ENCODE measurements around the gene PDCL2. TPM values are rescaled to one million over a fixed set of nuclear protein-coding genes. Genes with fewer than 3 reads are reported as not detected.
"Not testable (repeated sequence)": the region's sequence is repeated elsewhere in the genome, so short reads cannot be mapped to it uniquely, and the experiment has no call there.

PDCL2 gene
- total RNA-seq, 4 donors from 2014 or later: not detected

DNA sequence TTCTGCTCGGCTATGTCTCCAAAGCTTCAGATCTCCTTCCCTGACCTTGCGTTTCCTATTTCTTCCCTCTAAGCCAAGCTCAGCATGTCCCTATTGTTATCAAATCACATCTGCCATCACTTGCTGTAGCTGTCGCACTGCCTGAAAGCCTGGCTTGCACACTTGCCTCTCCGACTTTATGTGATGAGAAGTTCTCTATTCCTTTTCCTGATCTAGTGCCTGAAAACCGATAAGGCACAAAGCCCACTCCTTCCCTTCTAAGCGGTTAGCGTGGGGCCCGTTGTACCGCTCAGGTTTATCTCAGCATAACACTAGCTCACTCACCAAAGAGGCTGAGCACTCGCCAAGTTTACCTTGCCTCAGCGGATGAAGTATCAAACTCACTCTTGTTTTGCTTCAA is 43.2 kb upstream of the PDCL2 start:
- no peak for DNase-seq
- Histone ChIP-seq H3K36me3 (no peaks in the 10 kb centered on the region), H3K27ac (no peak overlapping the region), H3K4me1 (peaks cover 0 to 4% of the 10 kb centered on the region in 2 donors), H3K4me3 (no peak overlapping the region), H3K9me3 (no peaks in the 10 kb centered on the region), H3K27me3 (peaks cover 27 to 52% (median 43%) of the 10 kb centered on the region in 3 donors)
- intact Hi-C loops (cut with DNase I; ENCODE audit: low total_unique reads) (no loop called here), in situ Hi-C loops (cut with MboI; ENCODE audit: low sequenced_read_pairs in 4 of 4) (no loop called here)
- no peak for ATAC-seq
- TF ChIP-seq, protein P1, sequence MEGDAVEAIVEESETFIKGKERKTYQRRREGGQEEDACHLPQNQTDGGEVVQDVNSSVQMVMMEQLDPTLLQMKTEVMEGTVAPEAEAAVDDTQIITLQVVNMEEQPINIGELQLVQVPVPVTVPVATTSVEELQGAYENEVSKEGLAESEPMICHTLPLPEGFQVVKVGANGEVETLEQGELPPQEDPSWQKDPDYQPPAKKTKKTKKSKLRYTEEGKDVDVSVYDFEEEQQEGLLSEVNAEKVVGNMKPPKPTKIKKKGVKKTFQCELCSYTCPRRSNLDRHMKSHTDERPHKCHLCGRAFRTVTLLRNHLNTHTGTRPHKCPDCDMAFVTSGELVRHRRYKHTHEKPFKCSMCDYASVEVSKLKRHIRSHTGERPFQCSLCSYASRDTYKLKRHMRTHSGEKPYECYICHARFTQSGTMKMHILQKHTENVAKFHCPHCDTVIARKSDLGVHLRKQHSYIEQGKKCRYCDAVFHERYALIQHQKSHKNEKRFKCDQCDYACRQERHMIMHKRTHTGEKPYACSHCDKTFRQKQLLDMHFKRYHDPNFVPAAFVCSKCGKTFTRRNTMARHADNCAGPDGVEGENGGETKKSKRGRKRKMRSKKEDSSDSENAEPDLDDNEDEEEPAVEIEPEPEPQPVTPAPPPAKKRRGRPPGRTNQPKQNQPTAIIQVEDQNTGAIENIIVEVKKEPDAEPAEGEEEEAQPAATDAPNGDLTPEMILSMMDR (IDR thresholded peaks at IDR 0.05 in 4 of 5, conservative IDR thresholded peaks at IDR 0.05 in 1 of 5): no peak
- no peak for TF ChIP-seq POLR2A (IDR thresholded peaks at IDR 0.05)

DNA sequence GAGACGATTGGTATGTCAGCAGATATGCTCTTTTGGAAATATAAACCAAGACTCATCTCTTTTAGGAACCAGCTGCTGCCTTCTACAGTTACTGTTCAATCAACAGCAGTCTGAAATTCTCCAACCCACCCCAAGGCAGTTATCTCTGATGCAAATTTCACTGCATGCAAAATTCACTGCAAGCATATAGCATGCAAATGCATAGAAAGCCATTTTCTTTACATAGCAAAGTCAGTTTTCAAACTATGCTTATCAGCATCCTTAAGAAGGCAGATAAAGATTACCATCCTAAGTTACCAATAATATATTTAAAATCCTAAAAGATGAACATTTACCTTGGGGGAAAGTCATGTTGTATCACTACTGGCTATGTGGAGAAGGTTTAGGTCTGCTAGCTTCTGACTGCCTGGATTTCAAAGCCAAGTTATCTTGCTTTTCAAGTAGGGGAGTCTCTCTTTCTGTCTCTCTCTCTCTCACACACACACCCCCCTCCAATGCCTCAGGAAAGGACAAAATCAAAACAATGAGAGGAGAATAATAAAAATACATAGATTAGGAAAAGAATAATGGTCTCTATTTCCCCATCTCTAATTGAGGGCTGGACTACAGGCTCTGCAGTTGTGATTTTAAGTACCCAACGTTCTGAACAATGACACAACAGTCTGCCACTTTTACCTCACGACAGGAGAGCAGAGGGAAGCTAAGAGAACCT is 42.5 kb upstream of the PDCL2 start:
- Histone ChIP-seq H3K27me3 (peaks cover 27 to 56% (median 43%) of the 10 kb centered on the region in 3 donors), H3K4me3 (no peak overlapping the region), H3K9me3 (no peaks in the 10 kb centered on the region), H3K4me1 (peaks cover 0 to 4% of the 10 kb centered on the region in 2 donors), H3K36me3 (no peaks in the 10 kb centered on the region), H3K27ac (no peak overlapping the region)
- DNase-seq: no peak
- TF ChIP-seq POLR2A (IDR thresholded peaks at IDR 0.05): no peak
- TF ChIP-seq, protein P1 (IDR thresholded peaks at IDR 0.05 in 4 of 5, conservative IDR thresholded peaks at IDR 0.05 in 1 of 5): no peak
- no peak for ATAC-seq
- in situ Hi-C loops (cut with MboI; ENCODE audit: low sequenced_read_pairs in 4 of 4) (no loop called here), intact Hi-C loops (cut with DNase I; ENCODE audit: low total_unique reads) (no loop called here)

DNA sequence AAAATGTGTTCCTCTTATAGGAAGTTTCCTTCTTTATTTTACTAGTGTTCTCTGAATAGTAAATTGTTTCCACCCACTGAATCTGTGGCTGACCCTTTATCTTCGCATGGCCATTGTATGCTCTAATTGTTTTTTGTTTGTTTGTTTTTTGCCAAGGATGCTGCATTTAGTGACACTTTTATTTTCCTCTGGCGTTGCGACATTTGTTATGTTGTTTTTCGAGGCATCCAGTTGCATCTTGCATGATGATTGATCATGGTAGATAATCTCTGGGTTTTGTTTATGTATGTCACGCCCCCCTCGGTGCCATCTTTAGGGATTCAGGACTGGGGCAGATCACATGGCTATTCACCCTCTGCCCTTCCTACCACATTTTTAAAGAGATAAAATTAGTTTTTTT is 41.9 kb upstream of the PDCL2 start:
- no peaks in the 10 kb centered on the region for H3K36me3 ChIP-seq
- H3K4me1 ChIP-seq: peaks cover 0 to 4% of the 10 kb centered on the region in 2 donors
- in situ Hi-C loops (cut with MboI; ENCODE audit: low sequenced_read_pairs in 4 of 4): no loop called here
- ATAC-seq (no peak), DNase-seq (no peak)
- H3K27ac ChIP-seq: no peak overlapping the region
- H3K27me3 ChIP-seq: peaks cover 27 to 57% (median 41%) of the 10 kb centered on the region in 3 donors
- intact Hi-C loops (cut with DNase I; ENCODE audit: low total_unique reads): no loop called here
- H3K4me3 ChIP-seq: no peak overlapping the region
- H3K9me3 ChIP-seq: no peaks in the 10 kb centered on the region
- TF ChIP-seq, protein P1 (IDR thresholded peaks at IDR 0.05 in 4 of 5, conservative IDR thresholded peaks at IDR 0.05 in 1 of 5): no peak
- TF ChIP-seq POLR2A (IDR thresholded peaks at IDR 0.05): no peak

DNA sequence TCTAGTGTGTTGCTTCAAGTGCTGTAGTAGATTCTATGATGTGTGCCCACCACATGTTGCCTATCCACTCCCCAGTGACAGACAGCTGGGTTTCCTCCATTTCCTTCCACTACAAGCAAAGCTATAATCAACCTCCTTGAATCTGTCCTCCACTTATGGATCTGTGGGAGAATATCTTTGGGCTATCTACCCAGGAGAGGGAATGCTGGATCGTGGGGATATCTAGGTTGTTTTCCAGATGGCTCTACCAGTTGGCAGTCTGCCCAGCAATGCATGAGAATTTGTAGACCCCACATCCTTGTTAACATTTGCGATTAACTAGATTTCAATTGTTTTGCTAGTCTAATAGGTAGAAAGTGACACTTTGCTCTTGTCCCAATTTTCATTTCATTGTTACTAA is 33.8 kb upstream of the PDCL2 start:
- no peak overlapping the region for H3K4me3 ChIP-seq
- peaks cover 0 to 5% (median 0%) of the 10 kb centered on the region in 3 donors for H3K27me3 ChIP-seq
- H3K27ac ChIP-seq: no peak overlapping the region
- in situ Hi-C loops (cut with MboI; ENCODE audit: low sequenced_read_pairs in 4 of 4): no loop called here
- DNase-seq (no peak), ATAC-seq (no peak)
- TF ChIP-seq, protein P1 (IDR thresholded peaks at IDR 0.05 in 4 of 5, conservative IDR thresholded peaks at IDR 0.05 in 1 of 5): no peak
- no peak for TF ChIP-seq POLR2A (IDR thresholded peaks at IDR 0.05)
- intact Hi-C loops (cut with DNase I; ENCODE audit: low total_unique reads): no loop called here
- no peaks in the 10 kb centered on the region for H3K36me3 ChIP-seq
- no peaks in the 10 kb centered on the region for H3K4me1 ChIP-seq
- H3K9me3 ChIP-seq: no peaks in the 10 kb centered on the region

DNA sequence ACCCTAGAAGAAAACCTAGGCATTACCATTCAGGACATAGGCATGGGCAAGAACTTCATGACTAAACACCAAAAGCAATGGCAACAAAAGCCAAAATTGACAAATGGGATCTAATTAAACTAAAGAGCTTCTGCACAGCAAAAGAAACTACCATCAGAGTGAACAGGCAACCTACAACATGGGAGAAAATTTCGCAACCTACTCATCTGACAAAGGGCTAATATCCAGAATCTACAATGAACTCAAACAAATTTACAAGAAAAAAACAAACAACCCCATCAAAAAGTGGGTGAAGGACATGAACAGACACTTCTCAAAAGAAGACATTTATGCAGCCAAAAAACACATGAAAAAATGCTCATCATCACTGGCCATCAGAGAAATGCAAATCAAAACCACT is 32.0 kb upstream of the PDCL2 start:
- intact Hi-C loops (cut with DNase I; ENCODE audit: low total_unique reads); H3K27me3 ChIP-seq; in situ Hi-C loops (cut with MboI; ENCODE audit: low sequenced_read_pairs in 4 of 4); H3K36me3 ChIP-seq; H3K4me1 ChIP-seq; ATAC-seq; H3K4me3 ChIP-seq; DNase-seq; H3K27ac ChIP-seq; H3K9me3 ChIP-seq: not testable (repeated sequence)

All from gastrocnemius medialis (tissue), 4 donors.